ENCODE measurements around the gene ETFBKMT.

ETFBKMT gene

DNA sequence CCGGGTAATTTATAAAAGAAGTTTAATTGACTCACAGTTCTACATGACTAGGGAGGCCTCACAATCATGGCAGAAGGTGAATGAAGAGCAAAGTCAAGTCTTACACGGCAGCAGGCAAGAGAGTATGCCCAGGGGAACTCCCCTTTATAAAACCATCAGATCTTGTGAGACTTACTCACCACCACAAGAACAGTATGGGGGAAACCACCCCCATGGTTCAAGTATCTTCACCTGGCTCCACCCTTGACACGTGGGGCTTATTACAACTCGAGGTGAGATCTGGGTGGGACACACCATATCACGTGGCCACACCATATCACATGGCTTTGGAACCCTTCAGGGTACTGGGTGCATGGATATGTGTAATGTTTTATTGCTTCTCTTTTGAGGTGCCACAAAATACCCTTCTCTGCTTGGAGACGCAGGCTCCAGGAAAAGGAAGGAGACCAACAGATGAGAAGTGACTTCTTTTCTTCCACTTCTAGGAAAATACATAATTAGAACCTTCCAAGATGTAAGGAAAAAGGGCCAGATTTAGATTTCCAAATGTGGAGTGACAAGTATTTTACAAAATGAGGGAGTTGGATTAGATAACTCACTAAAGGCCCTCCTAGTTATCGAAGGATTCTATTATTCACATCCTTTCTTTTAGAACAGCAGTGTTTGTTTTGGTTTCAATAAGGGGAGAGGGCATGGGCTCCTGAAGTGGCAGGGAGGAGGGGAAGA lies 33.1 kb upstream of the ETFBKMT start:
- H3K4me3 ChIP-seq (ENCODE audit: low read depth, low read length): no peak overlapping the region
- in situ Hi-C loops (cut with HindIII; ENCODE audit: low sequenced_read_pairs): no loop called here
- no peak for DNase-seq (ENCODE audit: low read depth, low spot score)
- TF ChIP-seq, protein P1, sequence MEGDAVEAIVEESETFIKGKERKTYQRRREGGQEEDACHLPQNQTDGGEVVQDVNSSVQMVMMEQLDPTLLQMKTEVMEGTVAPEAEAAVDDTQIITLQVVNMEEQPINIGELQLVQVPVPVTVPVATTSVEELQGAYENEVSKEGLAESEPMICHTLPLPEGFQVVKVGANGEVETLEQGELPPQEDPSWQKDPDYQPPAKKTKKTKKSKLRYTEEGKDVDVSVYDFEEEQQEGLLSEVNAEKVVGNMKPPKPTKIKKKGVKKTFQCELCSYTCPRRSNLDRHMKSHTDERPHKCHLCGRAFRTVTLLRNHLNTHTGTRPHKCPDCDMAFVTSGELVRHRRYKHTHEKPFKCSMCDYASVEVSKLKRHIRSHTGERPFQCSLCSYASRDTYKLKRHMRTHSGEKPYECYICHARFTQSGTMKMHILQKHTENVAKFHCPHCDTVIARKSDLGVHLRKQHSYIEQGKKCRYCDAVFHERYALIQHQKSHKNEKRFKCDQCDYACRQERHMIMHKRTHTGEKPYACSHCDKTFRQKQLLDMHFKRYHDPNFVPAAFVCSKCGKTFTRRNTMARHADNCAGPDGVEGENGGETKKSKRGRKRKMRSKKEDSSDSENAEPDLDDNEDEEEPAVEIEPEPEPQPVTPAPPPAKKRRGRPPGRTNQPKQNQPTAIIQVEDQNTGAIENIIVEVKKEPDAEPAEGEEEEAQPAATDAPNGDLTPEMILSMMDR (IDR thresholded peaks at IDR 0.05; ENCODE audit: low read depth, low read length): no peak

DNA sequence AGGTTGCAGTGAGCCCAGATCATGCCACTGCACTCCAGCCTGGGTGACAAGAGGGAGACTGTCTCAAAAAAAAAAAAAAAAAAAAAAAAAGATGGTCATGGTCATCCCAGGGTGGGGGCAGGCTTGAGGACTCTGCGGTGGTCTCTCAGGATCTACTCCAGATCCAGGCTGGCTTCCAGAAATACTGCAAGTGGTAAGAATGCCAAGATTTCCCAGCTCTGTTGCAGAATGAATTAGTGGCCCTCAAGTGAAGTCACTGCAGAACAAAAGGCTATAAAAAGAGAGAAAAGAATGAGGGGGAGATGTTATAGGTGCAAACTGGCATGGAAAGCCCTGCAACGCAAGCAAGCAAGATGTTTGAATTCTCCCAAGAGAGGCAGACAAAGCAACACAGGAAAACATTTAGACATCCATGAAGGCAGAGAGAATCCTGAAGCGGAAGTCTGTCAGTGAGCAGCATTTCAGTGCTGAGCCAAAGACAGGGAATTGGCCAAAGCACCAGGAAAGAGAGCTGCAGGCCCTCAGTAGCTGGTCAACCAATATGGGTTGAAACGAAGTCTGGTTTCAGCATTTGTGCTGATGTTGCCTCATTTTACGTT lies 31.9 kb upstream of the ETFBKMT start:
- DNase-seq (ENCODE audit: low read depth, low spot score): no peak
- TF ChIP-seq, protein P1 (IDR thresholded peaks at IDR 0.05; ENCODE audit: low read depth, low read length): no peak
- no peak overlapping the region for H3K4me3 ChIP-seq (ENCODE audit: low read depth, low read length)
- in situ Hi-C loops (cut with HindIII; ENCODE audit: low sequenced_read_pairs): no loop called here

DNA sequence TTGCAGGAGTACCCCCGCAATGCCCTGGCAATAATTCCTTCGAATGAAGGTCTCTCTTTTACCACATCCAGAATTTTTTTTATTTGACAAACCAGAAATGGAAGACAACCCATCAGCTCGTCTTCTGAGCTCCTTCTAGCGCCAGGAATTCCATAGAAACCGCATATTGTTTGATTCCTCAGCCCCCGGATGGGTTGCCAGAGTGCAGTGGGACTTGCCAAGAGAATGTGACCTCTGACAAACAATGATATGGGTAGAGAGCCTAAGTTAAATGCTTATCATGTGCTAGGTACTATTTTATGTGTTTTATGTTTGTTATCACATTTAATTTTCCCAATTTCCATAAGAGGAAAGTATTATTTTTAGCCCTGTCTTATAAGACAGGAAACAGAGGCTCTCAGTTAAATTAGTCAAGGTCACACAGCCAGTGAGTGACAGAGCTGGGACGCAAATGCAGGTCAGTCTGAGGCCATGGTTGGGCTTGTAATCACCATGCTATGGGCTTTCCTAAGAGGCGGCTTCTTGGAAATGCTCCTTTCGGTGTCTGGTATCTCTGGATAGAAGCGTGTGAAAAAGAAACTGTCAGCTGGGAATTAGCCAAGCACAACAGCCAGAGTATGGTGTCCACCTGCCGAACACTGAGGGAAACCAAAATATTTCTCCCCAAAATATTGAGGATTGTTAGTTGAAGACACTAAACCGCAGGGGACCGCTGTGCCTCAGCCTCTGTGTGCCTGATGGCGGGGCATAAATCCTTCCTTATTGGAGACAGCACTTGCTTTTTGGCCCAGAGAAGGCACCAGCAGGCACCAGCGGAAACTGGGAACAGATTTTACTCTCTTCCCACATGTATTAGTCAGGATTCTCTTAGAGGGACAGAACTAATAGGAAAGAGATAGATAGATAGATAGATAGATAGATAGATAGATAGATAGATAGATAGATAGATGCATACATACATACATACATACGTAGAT lies 29.4 kb upstream of the ETFBKMT start:
- TF ChIP-seq, protein P1 (IDR thresholded peaks at IDR 0.05; ENCODE audit: low read depth, low read length): no peak
- no peak overlapping the region for H3K4me3 ChIP-seq (ENCODE audit: low read depth, low read length)
- peak; percentile 72 for DNase-seq (ENCODE audit: low read depth, low spot score)
- in situ Hi-C loops (cut with HindIII; ENCODE audit: low sequenced_read_pairs): no loop called here

DNA sequence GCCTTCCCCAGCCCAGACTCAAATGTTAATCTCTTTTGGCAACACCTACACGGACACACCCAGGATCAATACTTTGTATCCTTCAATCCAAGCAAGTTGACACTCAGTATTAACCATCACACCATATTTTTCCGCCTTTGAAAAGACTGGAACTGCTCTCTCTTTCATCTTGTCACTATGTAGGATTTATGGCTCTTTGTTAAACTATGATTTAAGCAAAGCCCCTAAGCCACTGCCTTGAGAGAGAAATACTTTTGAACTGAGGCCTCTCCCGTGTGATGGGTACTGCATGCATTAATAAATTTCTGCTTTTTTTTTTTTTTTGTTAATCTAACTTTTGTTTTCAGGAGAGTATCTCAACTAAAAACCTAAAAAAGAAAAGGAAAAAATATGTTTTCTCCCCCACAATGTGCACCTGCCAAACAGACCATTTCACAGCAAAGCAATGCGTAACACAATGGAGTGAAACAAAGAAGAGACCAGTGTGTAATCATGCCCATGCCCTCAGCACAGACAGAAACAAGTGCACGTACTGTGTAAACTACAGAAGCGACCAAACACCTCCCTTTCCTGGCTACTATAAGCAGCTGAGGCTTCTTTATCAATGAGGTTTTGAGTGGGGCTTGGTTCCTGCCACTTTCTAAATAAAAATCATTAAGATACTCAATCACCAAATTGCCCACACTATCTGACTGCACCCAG lies 28.3 kb upstream of the ETFBKMT start:
- no peak for DNase-seq (ENCODE audit: low read depth, low spot score)
- no peak overlapping the region for H3K4me3 ChIP-seq (ENCODE audit: low read depth, low read length)
- TF ChIP-seq, protein P1 (IDR thresholded peaks at IDR 0.05; ENCODE audit: low read depth, low read length): no peak
- in situ Hi-C loops (cut with HindIII; ENCODE audit: low sequenced_read_pairs): no loop called here

DNA sequence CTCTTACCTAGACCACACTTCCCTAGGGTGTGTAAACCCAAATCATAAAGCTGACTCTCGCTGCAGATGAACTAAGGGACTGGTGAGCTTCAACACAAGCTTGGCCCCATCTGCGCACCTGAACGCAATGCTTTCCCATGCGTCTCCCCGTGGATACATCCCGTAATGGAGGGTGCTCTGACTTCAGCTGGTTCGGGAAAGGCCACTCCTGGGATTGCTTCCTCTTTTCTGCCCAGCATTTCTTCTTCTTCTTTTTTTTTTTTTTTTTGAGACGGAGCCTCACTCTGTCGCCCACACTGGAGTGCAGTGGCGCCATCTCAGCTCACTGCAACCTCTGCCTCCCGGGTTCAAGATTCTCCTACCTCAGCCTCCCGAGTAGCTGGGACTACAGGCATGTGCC lies 27.7 kb upstream of the ETFBKMT start:
- DNase-seq (ENCODE audit: low read depth, low spot score): no peak
- in situ Hi-C loops (cut with HindIII; ENCODE audit: low sequenced_read_pairs): no loop called here
- TF ChIP-seq, protein P1 (IDR thresholded peaks at IDR 0.05; ENCODE audit: low read depth, low read length): no peak
- no peak overlapping the region for H3K4me3 ChIP-seq (ENCODE audit: low read depth, low read length)

DNA sequence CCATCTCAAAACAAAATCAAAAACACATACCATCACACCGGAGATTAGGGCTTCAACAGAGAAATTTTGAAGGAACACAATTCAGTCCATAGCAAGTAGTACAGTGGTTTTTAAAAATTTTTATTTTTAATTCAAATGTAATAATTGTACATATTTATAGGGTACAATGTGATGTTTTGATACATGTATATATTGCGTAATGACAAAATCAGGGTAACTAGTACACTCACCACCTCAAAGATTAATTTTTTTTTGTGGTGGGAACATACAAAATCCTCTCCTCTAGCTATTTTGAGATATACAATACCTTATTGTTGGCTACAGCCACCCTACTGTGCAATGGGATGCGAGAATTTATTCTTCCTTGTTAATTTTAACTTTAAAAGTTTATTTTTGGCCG lies 26.0 kb upstream of the ETFBKMT start:
- TF ChIP-seq, protein P1 (IDR thresholded peaks at IDR 0.05; ENCODE audit: low read depth, low read length): no peak
- DNase-seq (ENCODE audit: low read depth, low spot score): no peak
- no peak overlapping the region for H3K4me3 ChIP-seq (ENCODE audit: low read depth, low read length)
- in situ Hi-C loops (cut with HindIII; ENCODE audit: low sequenced_read_pairs): no loop called here

Data from astrocyte of the spinal cord (primary cell).